ENCODE results near the gene GYPC.
"Not testable (repeated sequence)": the region's sequence is repeated elsewhere in the genome, so short reads cannot be mapped to it uniquely, and the experiment has no call there.

Gene GYPC

DNA sequence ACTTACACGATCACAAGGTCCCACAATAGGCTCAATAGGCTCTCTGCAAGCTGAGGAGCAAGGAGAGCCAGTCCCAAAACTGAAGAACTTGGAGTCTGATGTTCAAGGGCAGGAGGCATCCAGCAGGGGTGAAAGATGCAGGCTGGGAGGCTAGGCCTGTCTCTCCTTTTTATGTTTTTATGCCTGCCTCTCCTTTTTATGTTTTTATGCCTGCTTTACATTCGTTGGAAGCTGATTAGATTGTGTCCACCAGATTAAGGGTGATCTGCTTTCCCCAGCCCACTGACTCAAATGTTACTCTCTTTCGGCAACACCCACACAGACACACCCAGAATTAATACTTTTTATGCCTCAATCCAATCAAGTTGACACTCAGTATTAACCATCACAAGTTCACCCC is 9.9 kb upstream of the GYPC start:
- TF ChIP-seq, protein P1, sequence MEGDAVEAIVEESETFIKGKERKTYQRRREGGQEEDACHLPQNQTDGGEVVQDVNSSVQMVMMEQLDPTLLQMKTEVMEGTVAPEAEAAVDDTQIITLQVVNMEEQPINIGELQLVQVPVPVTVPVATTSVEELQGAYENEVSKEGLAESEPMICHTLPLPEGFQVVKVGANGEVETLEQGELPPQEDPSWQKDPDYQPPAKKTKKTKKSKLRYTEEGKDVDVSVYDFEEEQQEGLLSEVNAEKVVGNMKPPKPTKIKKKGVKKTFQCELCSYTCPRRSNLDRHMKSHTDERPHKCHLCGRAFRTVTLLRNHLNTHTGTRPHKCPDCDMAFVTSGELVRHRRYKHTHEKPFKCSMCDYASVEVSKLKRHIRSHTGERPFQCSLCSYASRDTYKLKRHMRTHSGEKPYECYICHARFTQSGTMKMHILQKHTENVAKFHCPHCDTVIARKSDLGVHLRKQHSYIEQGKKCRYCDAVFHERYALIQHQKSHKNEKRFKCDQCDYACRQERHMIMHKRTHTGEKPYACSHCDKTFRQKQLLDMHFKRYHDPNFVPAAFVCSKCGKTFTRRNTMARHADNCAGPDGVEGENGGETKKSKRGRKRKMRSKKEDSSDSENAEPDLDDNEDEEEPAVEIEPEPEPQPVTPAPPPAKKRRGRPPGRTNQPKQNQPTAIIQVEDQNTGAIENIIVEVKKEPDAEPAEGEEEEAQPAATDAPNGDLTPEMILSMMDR (IDR thresholded peaks at IDR 0.05; ENCODE audit: low read depth, low read length) = no peak
- no peak for DNase-seq
- Histone ChIP-seq H3K36me3 (no peaks in the 10 kb centered on the region), H3K4me1 (no peaks in the 10 kb centered on the region), H3K4me3 (ENCODE audit: low read depth, low read length) (no peak overlapping the region), H3K9me3 (no peaks in the 10 kb centered on the region), H3K27me3 (no peaks in the 10 kb centered on the region)

DNA sequence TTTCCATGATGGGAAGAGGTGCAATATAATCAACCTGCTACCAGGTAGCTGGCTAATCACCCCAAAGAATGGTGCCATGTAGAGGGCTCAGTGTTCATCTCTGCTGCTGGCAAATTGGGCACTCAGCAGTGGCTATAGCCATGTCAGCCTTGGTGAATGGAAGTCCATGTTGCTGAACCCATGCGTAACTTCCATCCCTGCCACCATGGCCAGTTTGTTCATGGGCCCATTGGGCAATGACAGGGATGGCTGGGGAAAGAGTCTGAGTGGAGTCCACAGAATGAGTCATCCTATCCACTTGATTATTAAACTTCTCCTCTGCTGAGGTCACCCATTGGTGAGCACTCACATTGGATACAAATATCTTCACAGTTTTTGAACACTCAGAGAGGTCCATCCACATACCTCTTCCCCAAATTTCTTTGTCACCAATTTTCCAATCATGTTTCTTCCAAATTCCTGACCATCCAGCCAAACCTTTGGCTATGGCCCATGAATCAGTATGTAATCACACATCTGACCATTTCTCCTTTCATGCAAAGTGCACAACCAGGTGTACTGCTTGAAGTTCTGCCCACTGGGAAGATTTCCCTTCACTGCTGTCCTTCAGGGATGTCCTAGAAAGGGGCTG is 8.1 kb upstream of the GYPC start:
- not testable (repeated sequence) for H3K4me1 ChIP-seq, DNase-seq

DNA sequence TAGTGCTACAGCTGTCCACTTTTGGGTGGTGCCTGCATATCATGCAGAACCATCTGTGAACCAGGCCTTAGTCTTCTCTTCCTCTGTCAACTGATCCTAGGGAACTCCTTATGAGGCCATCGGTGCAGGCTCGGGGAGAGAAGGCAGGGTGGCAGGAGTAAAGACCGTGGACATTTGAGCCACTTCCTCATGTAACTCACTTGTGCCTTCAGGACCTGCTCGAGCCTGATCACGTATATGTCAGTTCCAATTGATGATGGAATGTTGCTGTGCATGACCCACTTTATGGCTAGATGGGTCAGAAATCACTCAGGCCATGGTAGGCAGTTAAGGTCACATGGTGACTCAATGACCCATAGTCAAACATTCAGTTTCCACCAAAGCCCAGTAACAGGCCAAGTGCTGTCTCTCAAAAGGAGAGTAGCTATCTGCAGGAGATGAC is 7.6 kb upstream of the GYPC start:
- DNase-seq = not testable (repeated sequence)

More for the DNA sequence above, 8.1 kb upstream of the GYPC start:
- not testable (repeated sequence) for H3K27me3 ChIP-seq; H3K36me3 ChIP-seq; H3K4me3 ChIP-seq (ENCODE audit: low read depth, low read length); H3K9me3 ChIP-seq

DNA sequence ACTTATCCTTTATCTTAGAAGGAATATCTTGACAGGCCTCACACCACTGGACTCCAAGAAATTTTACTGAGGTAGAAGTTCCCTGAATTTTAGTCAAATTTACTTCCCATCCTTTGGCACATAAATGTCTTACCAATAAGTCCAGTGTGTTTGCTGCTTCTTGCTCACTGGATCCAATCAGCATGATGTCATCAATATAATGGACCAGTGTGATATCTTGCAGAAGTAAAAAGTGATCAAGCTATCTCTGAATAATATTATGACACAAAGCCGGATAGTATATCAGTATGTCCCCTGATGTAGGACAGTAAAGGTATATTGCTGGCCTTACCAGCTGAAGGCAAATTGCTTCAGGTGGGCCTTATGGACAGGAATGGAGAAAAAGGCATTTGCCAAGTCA is 6.9 kb upstream of the GYPC start:
- Histone ChIP-seq H3K27me3 (no peaks in the 10 kb centered on the region), H3K4me1 (no peaks in the 10 kb centered on the region), H3K4me3 (ENCODE audit: low read depth, low read length) (no peak overlapping the region), H3K9me3 (no peaks in the 10 kb centered on the region), H3K36me3 (no peaks in the 10 kb centered on the region)
- no peak for DNase-seq
- TF ChIP-seq, protein P1 (IDR thresholded peaks at IDR 0.05; ENCODE audit: low read depth, low read length) = no peak

More for the DNA sequence above, 7.6 kb upstream of the GYPC start:
- not testable (repeated sequence) for H3K9me3 ChIP-seq; H3K4me3 ChIP-seq (ENCODE audit: low read depth, low read length); H3K36me3 ChIP-seq; H3K27me3 ChIP-seq; H3K4me1 ChIP-seq

DNA sequence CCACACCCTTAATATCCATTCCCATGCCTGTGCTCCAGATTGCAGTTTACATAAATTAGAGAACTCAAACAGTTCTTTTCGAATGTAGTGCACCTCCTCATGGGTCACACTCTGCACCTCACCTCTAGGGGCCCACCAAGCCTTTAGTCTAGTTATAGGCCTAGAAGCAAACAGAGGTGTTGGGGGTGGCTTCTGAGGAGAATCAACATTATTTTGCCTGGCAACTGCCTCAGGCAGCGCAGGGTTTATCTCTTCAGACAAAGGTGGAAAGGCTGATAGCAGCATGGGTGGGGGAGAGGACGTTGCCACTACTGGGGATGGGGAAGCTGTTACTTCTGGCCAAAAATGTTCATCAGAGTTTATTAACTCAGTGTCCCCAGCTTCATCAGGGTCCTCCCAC is 5.0 kb upstream of the GYPC start:
- Histone ChIP-seq H3K4me1 (no peaks in the 10 kb centered on the region), H3K9me3 (no peaks in the 10 kb centered on the region), H3K36me3 (no peaks in the 10 kb centered on the region), H3K27me3 (no peaks in the 10 kb centered on the region), H3K4me3 (ENCODE audit: low read depth, low read length) (no peak overlapping the region)
- TF ChIP-seq, protein P1 (IDR thresholded peaks at IDR 0.05; ENCODE audit: low read depth, low read length) = no peak
- no peak for DNase-seq

DNA sequence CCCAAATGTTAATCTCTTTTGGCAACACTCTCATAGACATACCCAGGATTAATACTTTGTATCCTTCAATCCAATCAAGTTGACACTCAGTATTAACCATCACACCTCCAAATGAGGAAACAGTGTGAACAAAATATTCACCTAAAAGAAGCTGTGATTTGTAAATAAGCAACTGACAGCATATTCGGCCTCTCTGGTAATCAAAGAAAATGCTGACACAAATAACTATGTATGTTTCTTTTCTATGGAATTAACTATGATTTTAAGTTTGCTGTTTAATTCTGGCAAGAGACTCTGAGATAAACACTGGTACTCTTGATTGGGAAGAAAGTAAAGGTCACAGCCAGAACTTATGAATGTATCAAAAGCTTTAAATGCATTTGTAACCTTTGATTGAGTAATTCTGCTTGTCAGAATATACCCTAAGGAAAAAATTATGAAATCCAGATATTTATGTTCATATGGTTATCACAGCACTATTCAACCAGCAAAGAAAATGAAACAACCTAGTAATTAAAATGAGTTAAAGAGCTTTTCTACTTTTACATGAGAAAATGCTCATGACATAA is 3.6 kb upstream of the GYPC start:
- Histone ChIP-seq H3K27me3 (no peaks in the 10 kb centered on the region), H3K9me3 (no peaks in the 10 kb centered on the region), H3K4me1 (no peaks in the 10 kb centered on the region), H3K36me3 (no peaks in the 10 kb centered on the region), H3K4me3 (ENCODE audit: low read depth, low read length) (no peak overlapping the region)
- TF ChIP-seq, protein P1 (IDR thresholded peaks at IDR 0.05; ENCODE audit: low read depth, low read length) = no peak
- no peak for DNase-seq

DNA sequence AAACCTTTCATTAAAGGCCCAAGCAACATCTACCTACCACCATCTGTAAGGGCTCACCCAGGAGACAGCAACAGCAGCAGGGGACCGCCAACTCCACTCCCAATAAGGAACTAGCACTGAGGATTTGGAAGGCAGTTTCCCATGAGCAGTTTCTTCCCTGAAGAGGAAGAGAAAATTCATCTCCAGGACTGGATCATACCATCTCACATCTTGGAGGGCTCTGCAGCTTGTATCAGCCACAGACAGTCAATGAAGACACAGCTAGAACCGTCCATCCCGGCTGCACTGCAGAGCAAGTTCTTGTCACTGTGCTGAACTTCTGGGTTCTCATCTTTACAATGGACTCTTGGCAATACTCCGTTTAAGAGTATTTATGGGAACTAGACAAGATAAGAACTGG is 2.8 kb upstream of the GYPC start:
- Histone ChIP-seq H3K36me3 (no peaks in the 10 kb centered on the region), H3K27me3 (no peaks in the 10 kb centered on the region), H3K4me3 (ENCODE audit: low read depth, low read length) (no peak overlapping the region), H3K9me3 (no peaks in the 10 kb centered on the region), H3K4me1 (no peaks in the 10 kb centered on the region)
- TF ChIP-seq, protein P1 (IDR thresholded peaks at IDR 0.05; ENCODE audit: low read depth, low read length) = no peak
- no peak for DNase-seq

Data from BE2C (cell line).